ENCODE measurements around the gene UBTD1.

- TF ChIP-seq CTCF (IDR thresholded peaks at IDR 0.05) (no peak), POLR2A (IDR thresholded peaks at IDR 0.05) (no peak)
These were observed 32.8 kb downstream of the UBTD1 start for GRCh38 chr10:97531401-97531986.
